GM18508 (cell line): Measurements from ENCODE around the gene LRRC7.
"Not testable (repeated sequence)": the region's sequence is repeated elsewhere in the genome, so short reads cannot be mapped to it uniquely, and the experiment has no call there.

ENCODE experiments used
- ATAC-seq: cut with Tn5 transposase; IDR thresholded peaks from one replicate; pipeline ENCODE4 v1.9.1; 2021; ENCODE audit warnings: moderate number of reproducible peaks; ENCODE audit not compliant: insufficient read depth, unreplicated experiment

The LRRC7 gene

DNA sequence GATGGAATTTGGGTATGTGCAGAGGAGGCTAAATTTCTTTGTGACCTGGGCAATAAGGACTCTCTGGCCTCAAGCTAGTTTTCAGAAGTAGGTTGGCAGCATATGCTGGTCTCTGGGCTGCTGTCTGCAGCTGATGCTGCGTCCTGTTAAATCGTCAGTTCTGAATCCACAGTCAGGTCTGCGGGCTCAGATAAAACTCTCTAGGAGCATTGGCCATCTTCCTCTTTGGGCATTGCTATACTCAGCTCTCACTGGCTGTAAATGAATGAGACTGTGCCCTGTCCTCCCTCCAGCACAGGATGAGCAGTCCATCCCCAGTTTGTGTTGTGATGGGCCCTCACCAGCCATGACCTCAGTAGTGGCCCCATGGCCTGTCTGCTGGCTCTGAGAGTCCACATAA, 365.0 kb downstream of the LRRC7 start:
- no peak for ATAC-seq

DNA sequence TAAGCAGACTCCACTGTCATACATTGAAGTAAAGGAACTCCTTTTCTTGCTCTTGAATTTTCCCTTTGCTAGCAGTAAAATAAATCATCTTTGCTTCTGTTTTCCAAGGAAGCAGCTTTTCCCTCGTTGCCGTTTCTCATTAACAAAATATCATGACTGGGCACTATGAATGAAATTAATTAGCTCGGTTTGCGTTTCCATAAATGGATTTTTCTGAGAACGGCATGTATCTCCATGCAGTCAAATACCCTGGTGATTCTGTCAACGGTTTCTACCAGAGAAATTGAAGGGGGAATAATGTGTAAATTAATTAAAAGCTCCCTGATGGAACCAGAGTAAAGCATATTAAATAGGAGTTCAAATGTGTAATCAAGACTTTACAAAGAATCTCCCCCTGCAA, 372.5 kb downstream of the LRRC7 start:
- no peak for ATAC-seq

DNA sequence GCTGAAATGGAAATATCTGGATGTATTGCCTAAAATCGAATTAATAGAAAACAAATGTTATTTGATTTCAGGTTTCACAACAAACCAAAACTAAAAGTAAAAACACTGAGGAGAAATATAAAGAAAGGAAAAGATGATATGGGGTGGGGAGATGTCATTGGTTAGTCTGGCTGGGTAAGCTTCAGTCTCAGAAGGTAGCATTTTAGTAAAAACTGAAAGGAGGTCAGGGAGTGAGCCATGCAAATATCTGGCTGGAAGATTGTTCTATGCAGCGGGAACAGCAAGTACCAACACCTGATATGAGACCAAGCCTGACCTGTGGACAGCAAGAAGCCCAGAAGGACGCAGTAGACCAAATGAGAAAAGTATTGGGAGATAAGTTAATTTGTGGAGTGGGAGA, 373.1 kb downstream of the LRRC7 start:
- ATAC-seq, result no peak

DNA sequence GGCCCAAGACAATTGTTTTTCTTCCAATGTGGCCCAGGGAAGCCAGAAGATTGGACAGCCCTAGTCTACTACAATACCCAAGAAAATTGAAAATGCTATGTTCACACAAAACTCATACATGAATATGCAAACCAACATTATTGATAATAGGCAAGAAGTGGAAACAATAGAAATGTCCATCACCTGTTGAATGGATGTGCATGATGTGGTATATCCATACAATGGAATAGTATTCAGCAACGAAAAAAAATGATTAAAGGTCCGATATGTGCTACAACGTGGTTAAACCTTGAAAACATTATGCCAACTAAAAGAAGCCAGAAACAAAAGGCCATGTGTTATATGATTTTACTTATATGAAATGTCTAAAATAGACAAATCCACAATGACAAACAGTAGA, 375.3 kb downstream of the LRRC7 start:
- no peak for ATAC-seq

DNA sequence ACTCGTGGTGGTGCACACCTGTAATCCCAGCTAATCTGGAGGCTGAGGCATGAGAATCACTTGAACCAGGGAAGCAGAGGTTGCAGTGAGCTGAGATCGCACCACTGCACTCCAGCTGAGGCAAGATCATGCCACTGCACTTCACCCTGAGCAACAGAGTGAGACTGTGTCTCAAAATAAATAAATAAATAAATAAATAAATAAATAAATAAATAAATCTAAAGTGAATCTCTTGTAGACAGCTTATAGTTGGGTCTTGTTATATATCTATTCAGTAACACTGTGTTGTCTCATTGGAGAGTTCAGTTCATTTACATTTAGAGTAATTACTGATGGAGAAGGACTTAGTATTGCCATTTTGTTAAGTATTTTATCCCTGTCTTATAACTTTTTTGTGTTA, 379.2 kb downstream of the LRRC7 start:
- no peak for ATAC-seq

DNA sequence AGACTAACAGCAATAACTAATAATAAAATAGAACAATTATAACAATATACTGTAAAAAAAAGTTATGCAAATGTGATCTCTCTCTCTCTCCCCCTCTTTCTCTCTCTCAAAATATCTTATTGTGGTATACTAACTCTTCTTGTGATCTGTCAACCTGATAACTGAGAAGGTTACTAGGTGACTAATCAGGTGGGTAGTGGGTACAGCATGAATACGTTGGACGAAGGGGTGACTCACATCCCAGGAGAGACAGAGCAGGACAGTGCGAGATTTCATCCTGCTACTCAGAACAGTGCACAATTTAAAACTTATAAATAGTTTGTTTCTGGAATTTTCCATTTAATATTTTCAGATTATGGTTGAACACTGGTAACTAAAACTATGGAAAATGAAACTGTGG, 380.1 kb downstream of the LRRC7 start:
- ATAC-seq, result no peak

DNA sequence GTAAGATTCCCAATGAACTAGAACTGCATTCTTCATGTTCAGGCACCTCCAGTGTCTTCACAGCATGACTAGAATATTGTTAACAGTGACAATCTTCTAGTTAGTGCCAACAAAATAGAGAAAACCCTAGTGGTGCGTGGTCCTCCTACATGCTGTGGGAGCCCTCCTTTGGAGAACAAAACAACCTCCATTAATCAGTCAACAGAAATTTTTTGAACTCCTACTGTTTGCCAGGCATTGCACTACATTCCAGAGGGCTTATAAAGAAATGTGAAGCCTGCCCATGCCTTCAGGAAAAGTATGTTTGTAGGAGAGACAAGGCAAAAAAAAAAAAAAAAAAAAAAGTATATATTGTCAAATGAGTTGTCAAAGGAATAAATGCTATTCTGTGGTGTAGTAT, 385.0 kb downstream of the LRRC7 start:
- ATAC-seq, result no peak

DNA sequence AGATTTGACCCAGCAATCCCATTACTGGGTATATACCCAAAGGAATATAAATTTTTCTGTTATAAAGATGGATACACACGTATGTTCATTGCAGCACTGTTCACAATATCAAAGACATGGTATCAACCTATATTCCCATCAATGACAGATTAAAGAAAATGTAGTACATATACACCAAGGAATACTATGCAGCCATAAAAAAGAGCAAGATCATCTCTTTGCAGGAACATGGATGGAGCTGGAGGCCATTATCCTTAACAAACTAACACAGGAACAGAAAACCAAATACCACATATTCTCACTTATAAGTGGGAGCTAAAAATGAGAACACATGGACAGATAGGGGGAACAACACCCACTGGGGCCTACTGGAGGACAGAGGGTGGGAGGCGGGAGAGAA, 394.7 kb downstream of the LRRC7 start:
- not testable (repeated sequence) for ATAC-seq

DNA sequence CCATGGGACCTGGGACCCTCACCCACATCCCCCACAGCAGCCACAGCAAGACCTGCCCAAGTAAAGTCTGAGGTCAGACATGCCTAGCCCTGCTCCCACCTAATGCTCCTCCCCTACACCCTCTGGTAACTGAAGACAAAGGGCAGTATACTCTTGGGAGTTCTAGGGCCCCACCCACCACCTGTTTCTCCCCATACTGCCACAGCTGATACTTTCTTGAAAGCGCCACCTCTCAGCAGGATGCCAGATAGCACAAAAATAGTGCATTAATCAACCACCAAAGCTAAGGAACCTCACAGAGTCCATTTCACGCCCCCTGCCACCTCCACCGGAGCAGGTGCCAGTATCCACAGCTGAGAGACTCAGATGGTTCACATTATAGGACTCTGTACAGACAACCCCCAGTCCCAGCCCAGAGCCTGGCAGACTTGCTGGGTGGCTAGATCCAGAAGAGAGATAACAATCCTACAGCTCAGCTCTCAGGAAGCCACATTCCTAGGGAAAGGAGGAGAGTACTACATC, 399.6 kb downstream of the LRRC7 start:
- no peak for ATAC-seq

DNA sequence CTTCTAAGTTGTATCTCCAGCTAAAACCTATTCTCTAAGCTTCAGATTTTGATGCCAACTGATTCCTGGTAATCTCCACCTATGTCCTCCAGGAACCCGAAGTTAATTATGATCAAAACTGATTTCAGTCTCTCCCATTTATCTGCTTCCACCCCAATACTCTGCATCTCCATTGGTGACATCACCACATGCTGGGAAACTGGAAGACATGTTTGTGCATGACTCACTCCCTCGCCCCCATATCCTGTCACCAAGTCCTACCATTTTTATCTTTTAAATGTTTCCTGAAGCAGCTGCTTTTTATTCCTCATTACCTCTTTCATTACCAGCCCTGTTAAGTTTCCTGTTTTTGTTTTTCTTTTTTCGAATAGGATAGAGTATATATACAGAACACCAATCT, 409.2 kb downstream of the LRRC7 start:
- no peak for ATAC-seq

DNA sequence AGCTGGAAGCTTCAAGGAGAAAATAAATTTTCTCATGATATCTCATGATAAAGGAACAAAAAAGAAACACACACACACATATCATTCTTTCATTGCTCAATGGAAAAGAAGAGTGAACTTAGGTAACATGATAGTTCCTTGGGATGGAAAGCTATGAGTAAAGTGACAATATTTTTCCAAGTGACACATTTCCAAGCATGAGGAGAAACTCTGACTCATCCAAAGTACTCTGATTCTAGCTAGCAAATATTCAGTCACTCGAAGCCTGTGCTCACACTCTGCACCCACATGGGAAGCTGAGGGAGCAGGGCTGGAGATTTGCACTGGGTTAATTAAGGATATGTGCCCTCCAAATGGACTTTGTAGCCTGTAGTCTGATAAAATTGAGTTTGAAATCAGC, 415.3 kb downstream of the LRRC7 start:
- no peak for ATAC-seq

DNA sequence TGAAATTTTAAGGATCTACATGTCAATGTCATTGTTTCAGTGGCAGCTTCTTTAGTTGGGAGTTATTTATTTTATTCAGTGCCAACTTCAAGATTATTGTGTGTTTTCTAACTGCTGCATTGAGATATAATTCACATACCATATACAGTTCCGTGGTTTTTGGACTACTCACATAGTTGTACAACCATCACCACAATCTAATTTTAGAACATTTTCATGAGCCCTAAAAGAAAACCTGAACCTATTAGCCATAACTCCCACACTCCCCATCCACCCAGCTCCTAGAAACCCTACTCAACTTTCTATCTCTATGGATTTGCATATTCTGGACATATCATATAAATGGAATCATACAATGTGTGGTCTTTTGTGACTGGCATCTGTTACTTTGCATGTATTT, 417.7 kb downstream of the LRRC7 start:
- ATAC-seq, result no peak

DNA sequence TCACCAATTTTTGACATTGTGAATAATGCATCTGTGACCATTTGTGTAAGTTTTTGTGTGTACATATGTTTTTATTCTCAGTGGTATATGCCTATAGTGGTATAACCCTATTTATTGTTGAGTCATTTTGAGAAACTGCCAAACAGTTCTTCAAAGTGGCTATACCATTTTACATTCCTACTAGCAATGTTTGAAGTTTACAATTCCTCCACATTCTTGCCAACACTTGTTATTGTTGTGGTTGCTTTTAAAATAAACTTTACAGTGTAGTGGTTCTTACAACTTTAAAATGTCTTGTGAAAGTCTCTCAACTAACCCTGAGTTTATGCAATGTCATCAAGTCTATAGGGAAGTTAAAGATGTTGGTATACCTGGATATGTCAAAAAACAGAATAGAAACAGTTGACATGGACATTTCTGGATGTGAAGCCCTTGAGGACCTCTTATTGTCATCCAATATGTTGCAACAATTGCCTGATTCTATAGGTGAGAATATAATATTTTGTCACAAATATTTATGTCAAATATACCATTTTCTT, 418.2 kb downstream of the LRRC7 start:
- no peak for ATAC-seq

DNA sequence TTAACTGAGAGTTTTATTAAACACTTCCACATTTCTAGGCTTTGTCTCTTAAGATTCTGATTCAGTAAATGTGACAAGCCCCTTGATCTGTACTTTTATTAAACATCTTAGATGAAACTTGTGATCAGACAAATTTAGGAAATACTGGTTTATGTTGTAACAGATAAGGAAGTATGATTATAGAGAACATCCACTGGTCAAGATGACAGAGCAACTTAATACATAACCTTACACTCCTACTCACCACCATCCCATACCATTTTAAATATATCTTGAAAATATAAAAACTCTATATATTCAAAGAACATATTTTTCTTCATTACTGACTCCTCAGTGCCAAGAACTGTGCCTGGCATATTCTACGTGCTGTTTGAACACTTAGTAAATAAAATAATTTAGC, 420.2 kb downstream of the LRRC7 start:
- ATAC-seq, result no peak

DNA sequence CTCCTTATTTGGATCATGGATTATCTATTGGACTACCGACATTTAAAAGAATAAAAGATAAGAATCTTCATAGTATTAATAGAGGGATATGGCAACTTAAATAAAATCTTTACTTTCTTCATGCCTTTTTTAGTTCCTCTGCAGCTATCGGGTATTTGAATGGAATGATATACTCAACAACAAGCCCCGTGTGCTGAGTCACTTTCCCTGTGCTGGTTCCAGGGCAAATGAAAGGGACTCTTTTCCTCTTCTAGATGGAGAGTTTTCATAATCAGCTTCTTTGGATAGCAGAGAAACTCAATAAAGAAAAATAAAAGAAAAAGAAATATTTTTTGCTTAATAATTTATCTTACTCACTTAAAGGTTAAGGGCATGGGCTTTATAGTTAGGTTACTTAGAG, 423.9 kb downstream of the LRRC7 start:
- no peak for ATAC-seq

DNA sequence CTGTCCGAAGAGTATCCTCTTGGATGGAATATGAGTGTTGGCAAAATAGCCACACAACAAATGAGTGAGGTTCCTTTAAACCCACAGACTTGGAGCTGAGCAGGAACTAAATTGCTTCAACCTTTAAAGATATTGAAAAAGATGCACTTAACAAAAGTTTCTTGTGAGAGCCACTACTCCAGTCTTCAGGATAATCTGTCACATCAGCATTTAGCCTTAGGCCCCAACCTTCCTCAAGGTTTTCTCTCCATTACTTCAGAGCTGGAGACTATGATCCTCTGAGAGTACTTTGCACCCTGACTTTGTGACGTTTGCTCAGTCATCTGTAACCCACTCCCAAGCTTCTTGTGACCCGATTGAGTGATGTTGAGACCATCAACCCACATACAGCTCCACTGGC, 424.9 kb downstream of the LRRC7 start:
- ATAC-seq, result no peak

DNA sequence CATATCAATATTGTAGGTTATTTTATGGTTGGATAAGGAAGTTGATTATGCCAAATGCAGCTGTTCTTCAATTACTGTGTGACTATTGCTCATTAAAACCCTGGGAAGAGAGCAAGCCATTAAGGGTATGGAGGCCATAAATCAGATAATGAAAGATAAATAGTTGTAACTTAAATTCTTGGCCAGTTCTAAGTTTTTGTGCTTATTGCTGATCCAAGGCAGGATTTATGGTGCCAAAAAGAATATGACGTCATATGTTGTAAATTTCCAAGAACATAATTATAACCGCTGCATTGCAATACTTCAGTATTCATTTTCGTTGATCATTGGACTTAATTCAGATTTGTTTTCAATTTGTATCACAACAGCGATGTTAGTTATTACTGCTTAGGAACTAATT, 426.1 kb downstream of the LRRC7 start:
- no peak for ATAC-seq

DNA sequence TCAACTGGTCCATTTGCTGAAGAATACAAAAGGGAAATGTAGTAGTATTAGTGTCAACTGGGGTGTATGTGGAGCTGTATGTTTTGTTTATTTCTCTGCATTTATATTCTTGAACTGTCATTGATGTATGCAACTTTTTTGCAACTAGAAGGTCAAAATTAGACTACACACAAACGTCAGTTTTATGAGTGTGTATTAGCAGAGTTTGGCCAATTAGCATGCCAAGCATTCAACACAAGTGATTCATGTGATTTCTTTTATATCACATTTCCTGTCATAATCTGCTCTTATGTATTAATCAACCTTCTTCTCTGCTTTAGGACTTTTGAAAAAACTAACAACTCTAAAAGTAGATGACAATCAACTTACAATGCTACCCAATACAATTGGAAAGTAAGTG, 426.5 kb downstream of the LRRC7 start:
- ATAC-seq, result no peak

DNA sequence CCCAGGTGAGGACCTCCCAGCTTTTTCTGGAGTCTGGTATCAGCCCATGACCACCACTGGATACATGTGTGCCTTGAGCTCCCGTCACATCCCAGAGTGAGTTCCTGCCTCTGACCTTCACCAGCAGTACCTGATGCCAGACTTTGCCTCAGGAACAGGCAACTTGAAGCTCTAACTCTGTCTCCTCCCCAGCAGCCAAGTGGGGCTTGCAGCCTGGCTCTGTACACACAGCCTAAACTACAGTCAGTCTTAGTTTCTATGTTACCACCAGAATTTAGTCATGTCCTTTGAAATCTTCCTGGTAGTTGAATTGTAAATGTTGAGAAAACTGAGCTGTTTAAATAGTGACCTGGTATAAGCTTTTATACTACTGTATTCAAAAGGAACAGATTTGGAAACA, 431.1 kb downstream of the LRRC7 start:
- ATAC-seq, result no peak

DNA sequence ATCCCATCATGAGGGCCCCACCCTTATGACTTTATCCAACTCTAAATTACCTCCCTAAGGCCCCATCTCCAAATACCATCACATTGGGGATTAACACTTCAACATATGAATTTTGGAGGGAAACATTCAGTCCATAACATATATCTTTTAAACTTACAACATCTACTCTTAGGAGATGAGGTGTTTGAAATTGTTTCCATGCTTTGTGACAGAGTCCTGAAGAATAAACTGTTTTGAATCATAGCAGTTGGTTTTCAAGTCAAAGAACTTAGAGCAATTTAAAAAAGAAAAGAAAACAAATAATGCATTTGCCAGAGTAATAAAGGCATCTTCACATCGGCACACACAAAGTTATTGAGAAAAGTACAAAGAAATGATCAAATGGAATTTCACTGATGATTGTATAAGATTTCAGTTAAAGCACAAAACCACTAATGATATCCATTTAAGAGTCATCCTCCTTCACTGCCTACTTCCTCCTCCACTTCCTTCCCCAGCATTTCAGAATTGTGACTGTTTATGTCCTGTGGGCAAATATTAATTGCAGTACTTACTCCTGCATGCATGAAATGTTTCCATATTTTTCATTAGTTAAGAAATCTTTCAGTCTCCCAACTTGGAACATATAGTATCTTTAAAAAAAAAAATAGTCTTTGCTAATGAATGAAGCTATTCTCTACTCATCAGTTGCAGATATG, 435.6 kb downstream of the LRRC7 start:
- no peak for ATAC-seq

DNA sequence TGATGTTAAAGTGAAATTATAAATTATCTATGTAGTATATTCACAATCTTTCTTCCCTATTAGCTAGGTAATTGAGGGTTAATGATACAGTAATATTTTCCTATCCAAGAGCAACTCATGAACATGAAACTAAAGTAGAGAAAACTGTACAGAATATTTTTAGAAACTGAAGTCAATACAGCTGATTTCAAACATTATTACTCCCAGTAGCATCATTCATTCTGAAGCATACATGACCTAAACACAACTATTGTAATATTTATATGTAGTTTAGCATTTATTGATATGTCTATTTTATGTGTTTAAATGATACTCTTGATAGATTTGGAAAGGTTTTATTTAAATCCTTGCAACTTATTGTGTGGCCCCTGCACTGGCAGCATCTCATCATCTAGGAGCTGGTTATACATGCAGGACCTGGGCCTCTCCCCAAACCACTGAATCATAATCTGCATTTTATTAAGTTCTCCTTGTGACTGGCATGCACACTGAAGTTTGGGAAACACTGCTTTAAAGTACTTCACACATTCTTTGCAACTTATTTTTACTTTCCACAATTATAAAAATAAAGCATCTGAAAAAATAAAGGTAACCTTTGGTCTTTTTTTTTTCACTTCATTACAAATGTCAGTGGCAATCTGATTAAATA, 437.8 kb downstream of the LRRC7 start:
- ATAC-seq, result no peak

DNA sequence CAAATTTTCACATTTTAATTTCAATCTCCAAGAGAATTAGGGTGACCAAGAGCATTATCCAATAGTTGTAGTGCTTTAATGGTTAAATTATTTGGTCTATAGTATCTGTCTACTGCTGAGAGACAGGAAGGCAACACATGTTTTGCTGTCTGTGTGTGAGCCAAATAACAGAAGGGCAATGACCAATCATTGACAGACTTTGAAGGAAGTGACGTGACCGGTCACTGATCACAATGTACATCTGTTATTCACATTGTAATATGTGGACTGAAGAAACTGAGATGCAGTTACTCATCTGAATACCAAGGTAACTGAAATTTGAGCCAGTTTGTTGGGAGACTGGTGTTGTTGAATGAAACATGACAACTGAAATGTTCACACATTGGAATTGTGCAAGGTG, 440.9 kb downstream of the LRRC7 start:
- no peak for ATAC-seq
